ENCODE results near the gene SLC26A11.

DNA sequence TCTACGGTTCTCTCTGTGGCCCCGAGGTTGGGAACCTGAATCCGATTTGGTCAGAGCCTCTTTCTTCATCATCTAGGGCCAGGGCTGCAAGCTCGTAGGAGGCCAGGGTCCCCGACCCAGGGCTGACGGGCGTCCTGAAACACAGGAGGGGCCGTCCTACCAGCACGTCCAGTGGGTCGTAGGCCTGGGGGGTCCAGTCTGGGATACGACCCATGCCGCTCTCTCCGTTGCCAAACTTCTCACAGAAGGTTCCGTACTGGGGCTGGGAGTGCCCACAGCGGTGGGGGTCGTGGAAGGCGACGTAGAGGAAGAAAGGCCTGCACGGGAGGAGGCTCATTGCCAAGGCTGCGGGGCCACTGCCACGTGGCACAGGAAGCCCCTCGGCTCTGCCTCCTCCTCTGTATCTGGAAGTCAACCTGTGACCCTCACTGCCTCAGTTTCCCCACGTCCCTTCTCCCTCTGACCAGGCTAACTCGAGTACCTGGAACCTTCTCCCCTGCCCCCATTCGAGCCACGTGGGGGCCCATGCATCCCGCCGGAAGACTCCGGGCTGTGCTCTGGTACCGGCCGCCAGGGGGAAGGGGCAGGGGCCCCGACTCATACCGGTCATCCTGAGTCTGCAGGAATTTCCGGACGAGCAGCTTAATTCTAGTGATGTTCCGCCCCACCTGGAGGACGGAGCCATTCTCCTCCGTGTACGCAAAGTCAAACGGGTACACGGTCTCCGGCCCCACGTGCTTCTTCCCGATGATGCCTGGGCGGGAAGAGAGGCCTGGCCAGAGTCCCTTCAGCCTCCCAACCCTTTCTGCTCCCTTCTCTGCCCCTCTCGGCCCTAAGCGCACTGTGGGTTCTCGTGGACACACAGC lies 6.0 kb upstream of the SLC26A11 start:
- TF ChIP-seq, protein P1, sequence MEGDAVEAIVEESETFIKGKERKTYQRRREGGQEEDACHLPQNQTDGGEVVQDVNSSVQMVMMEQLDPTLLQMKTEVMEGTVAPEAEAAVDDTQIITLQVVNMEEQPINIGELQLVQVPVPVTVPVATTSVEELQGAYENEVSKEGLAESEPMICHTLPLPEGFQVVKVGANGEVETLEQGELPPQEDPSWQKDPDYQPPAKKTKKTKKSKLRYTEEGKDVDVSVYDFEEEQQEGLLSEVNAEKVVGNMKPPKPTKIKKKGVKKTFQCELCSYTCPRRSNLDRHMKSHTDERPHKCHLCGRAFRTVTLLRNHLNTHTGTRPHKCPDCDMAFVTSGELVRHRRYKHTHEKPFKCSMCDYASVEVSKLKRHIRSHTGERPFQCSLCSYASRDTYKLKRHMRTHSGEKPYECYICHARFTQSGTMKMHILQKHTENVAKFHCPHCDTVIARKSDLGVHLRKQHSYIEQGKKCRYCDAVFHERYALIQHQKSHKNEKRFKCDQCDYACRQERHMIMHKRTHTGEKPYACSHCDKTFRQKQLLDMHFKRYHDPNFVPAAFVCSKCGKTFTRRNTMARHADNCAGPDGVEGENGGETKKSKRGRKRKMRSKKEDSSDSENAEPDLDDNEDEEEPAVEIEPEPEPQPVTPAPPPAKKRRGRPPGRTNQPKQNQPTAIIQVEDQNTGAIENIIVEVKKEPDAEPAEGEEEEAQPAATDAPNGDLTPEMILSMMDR (IDR thresholded peaks at IDR 0.05 in 4 of 5, conservative IDR thresholded peaks at IDR 0.05 in 1 of 5) = no peak
- no peak for TF ChIP-seq POLR2A (IDR thresholded peaks at IDR 0.05)

Measured in gastrocnemius medialis (tissue), 4 donors.